NCI-H345 (cell line): ENCODE data around the gene FAM120A.

ENCODE experiments used
- DNase-seq: peaks from one replicate; lab custom pipeline; 2025; lab: John Stamatoyannopoulos, UW

FAM120A gene

DNA sequence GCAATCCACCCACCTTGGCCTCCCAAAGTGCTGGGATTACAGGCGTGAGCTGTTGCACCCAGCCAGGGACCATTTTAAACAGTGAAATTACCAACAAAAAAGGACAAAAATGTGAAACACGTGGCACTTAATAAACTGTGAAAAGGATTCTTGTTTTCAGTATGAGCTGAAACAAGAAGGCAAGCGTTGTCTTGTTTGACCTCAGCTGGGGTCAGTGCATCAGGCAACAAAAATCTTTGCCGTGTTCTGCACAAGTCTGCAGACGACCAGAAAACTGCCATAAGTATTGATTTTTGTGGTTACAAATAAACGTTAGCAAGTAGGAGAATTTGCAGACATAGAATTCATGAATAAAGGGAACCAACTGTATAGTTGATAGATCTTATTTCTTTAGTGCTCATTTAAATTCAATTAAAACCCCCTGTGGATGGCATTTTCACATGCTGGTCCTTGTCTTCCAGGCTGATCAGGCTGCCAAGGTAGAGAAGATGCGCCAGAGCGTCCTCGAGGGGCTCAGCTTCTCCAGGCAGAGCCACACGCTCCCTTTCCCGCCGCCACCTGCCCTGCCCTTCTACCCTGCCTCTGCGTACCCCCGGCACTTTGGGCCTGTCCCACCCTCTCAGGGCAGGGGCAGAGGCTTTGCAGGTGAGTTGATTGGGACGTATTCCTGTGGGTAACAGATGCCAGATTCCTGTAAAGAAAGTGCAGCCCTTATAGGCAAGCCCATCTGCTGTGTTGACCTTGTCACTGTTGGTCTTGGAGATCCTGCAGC lies 106.1 kb downstream of the FAM120A start:
- no peak for DNase-seq

DNA sequence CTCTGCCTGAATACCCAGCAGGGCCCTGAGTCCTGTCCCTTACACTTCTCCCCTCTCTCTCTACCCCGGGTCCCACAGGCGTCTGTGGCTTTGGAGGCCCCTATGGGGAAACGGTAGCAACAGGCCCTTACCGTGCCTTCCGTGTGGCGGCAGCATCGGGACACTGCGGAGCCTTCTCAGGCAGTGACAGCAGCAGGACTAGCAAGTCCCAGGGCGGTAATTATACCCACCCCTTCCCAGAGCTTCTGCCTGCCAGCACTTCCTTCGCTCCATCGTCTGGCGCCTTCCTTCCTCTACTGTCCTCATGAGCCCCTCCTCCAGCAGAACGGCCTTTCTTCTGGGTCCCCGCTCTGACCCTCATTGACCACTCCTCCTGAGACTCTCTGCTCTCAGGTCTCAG lies 107.0 kb downstream of the FAM120A start:
- no peak for DNase-seq

GRCh38 chr9:93560991-93561390 lies 109.5 kb downstream of the FAM120A start:
- no peak for DNase-seq

- no peak for DNase-seq
Observed at GRCh38 chr9:93562157-93562556, 110.7 kb downstream of the FAM120A start.

DNA sequence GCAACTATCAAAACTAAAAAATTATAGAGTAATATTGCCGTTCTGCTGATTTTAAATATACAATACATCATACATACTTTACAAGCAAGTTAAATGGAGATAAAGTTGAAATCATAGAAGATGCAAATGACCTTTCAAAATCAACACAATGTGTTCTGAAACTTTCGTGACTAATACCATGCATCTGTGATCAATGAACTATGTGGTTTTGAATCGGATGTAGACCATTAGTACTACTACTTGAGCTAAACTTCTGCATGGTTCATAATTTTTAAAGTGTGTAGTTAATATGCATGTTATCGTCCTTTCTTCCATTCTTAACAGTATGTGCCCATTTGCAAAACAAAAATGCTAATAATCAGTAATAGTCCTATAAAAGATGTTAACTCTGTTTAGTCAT lies 113.6 kb downstream of the FAM120A start:
- DNase-seq = no peak

- peak; percentile 94 for DNase-seq
Observed at GRCh38 chr9:93566408-93567270, 115.2 kb downstream of the FAM120A start.

DNA sequence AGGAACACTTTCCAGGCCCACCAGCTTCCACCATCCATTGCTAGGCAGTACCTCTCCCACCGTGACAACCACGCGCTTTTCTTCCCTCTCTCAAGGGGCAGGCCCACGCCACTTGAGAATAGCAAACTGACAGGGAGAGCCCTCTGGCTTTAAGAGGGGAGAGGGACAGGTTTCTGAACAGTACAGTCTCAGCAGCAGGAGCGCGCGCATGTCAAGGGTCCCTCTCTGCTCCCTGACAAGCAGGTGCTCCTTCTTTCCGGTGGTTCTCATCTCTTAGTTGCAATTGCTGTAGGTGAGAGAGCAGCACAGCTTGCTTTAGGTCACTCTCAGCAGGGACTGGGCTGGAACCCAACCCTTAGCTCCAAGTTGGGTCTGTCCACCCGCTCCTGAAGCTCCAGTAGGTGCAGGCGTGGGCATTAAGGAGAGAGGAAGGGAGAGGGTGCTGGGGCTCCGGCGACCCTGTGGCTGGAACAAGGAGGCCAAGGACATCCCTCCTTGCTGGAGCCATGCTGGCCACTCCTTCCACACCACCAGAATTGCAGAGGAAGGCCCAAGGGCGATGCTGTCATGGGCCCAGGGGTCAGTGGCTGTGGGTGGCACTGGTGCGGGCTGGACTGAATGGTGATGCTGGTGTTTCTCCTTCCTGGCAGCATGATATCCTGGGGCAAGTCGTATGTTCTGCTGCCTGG lies 115.9 kb downstream of the FAM120A start:
- DNase-seq = no peak

DNA sequence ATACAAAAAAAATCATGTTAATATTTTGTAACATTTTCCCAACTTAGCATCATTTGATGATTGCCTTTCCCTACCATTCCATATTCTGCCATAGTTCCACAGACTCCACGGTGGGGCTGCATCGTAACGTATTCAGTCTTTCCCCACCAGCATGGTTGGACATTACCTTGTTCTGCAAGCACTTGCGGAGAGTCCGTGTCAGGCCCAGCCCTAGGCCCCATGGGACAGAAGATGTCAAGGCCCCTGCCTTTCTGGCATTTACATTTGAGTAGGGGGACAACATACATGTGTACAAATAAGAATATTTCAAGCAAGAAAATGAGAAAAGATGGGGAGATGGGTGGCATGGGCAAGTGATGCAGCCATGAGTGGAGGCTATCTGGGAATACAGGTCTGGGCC lies 116.7 kb downstream of the FAM120A start:
- DNase-seq = no peak

DNA sequence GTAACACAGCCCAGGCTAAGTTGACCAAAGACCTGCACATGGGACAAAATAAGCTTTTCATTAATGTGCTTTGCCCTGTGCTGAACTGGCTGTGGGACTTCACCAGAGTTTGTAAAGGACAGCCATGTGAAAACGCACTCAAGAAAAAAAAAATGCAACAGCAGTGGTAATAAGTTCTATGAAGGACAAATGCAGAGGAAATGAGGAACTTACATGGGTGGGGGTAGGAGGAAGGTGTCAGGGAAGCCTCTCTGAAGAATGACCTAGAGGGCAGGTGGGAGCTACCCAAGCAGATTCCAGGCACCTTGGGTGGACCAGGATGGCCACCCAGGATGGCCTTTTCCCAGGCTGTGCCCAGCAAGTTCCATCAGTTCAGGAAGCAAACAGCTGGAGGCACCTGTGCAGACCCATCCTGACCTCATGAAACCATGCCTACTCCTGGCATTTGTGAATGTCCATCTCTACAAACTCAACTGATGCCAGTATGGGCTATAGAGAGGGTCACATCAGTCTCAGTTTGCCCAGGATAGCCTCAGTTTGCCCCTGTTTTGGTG lies 118.2 kb downstream of the FAM120A start:
- DNase-seq = no peak

- no peak for DNase-seq
Observed at GRCh38 chr9:93572221-93572620, 120.7 kb downstream of the FAM120A start.

DNA sequence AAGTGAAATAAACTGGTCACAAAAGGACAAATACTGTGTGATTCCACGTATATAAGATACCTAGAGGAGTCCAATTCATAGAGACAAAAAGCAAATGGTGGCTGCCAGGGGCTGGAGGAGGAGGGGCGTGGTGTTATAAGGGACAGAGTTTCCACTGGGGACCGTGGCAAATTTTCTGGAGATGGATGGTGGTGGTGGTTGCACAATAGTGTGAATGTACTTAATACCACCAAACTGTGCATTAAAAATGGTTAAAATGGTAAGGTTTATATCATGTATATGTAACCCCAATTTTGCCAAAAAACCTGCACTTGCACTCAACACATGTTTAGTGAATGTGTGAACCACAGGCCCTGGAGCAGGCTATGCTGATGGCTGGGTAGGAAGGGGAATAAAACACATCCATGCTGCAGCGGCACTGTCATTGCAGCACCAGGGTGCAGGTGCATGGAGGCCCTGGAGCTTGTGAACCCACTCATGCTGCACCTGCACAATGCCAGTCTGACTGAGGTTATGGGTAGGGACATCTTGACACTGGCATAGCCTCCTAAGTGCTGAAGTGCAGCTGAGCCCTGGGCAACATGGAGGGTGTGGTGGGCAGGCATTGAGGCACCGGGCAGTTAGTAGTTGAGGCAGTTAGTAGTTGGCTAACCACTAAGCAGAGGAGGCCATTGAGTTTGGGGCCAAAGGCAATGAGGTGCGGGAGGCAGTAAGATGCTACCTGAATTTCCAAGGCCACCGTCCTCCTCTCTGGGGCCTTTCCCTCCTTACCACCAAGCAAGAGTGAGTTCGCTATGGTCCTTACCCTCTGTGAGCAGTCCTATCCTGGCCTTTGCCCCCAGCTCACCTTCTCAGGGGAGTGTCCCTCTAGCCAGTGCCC lies 121.4 kb downstream of the FAM120A start:
- DNase-seq = no peak

DNA sequence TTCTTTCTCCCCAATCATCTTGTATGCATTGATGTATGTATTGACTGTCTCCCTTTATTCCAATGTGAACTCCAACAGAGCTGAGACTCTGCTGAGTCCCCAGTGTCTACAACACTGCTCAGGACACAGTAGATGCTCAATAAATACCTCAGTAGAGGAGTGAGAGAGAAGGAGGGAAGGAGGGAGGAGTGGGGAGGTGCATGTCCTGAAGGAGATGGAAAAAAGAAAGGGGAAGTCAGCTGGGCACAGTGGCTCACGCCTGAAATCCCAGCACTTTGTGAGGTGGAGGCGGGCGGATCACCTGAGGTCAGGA lies 122.0 kb downstream of the FAM120A start:
- no peak for DNase-seq

GRCh38 chr9:93574091-93574899 lies 122.8 kb downstream of the FAM120A start:
- no peak for DNase-seq

DNA sequence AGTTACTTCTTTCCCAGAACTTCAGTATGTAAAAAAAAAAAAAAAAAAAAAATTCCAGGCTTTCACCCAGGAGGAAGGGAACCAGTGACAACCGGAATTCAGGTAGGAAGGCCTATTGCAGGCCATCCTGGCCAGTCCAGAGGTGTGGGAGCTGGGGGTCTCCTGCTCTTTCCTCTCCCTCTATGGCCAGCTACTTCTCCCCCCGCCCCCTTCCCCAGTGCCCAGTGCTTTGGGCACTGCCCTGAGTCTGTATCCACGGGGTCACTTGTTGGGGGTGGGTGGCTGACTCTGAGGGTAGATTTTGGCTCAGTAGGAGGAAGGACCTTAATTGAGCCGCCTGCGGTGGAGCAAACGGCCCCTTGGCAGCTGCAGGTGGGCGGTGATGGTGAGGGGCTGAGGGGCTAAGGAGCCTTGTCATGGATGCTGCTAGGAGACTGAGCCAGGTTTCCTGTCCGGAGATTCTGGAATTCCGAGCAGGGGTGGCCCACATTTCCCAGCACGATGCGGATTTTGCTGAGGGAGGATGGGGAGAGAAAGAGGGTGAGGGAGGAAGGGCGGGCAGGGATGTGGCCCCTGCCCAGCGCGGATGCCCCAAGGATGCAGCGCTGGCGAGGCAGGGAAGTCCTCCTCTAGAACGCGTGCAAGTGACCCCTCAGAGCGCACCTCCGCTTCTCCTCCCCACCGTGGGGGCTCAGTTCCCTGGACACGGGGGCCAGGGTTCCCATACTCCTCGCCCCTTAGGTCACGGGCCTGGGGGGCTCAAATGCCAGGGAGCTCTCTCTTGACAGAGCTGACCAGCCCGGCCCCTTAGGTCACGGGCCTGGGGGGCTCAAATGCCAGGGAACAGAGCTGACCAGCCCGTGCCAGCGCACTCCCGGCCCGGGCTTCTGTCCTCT lies 123.7 kb downstream of the FAM120A start:
- no peak for DNase-seq

DNA sequence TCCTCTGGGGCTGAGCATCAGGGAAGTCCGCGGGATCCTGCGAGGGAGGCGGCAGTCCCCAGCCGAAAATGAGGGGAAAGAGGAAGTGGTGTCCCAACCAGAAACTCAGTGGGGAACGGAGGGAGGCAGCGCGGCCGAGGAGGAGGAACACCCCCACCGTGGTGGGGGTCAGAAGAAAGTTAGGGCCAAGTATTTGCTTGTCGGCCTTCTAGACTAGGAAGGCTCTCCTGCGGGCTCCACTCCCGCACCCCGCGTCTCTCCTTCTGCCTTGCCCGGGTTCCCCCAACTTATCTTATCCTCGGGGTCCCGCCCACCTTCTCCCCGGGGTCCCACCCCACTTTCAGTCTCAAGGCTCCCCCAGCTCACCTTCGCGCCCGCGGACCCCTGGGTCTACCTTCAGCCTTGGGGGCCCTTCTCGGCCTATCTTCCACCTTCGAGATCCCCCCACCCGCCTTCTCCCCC lies 124.3 kb downstream of the FAM120A start:
- no peak for DNase-seq

DNA sequence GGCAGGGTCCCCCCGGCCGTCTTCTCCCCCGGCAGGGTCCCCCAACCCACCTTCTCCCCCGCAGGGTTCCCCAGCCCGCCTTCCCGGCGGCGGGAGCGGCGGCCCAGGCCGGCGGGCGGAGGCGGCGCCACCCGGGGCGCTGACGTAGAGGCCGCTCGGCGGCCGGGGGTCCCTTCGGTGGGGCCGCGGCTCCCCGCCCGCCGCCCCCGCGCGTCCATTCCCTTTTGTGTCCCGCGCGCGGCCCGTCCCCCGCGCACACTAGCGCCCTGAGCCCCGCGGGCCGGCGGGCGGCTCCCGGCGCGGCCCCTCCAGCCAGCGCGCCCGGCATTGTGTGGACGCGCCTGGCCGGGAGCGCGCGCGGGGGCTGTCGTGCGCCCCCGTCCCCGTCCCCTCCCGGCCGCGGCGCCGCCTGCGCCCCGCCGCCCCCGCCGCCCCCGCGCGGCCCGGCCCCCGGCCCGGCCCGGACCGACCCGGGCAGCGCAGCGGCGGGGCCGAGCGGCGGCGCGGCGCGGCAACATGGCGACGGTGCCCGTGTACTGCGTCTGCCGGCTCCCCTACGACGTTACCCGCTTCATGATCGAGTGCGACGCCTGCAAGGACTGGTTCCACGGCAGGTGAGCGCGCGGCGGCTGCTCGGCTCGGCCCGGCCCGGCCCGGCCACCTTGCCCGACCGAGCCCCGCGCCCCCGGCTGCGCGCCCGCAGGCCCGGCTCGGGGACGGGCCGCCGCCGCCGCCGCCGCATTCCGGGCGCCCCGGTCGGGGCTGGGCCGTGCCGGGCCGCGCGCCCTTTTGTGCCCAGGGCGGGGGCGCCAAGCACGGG lies 125.0 kb downstream of the FAM120A start, which contains the start of gene PHF2:
Gene PHF2, plus strand, starts transcription at position 327 of the 820 bp plus-strand sequence. Its CDS starts 190 bp downstream, at position 517.
- DNase-seq = no peak

DNA sequence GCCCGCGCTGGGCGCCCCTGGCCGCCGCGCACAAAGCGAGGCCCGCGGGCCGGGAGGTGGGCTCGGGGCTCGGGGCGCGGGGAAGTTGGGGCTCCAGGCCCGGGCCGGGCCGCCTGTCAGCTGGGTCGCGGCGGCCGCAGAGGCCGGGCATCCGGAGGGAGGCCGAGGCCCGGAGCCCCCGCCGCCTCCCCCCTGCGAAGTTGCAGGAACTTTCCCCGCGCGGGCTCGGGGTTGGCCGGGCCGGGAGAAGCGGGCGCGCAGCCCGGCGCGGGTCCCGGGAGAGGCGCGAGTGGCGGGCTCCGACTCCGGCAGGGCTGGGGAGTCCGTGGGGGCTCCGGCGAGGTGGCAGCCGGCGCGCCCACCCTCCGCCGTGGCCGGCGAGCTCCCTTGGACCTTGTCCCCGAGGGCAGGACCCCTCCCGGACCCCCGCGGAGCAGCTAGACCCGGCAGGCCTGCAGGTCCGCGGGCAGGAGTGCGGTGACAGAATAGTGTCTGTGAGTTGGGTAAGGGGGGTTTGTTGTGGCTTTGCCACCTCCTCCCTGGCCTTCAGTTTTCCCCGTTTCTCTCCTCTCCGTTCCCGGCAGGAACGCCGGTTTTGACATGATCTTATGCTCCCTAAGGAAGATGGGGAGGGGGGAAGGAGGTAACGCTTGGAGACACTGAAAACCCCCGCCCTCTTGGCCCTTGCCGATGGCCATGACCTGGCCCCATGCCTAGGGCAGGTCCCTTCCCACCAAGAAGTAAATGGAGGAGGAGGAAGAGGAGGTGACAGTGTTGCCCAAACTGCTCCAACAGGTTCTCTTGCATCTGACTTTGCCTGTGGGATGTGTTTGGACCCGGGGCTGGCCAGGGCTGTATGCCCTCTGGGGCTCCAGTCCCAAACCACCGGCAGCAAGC lies 125.8 kb downstream of the FAM120A start:
- no peak for DNase-seq
